Peyer's patch (tissue), 4 donors: Measurements from ENCODE around the gene PSMD9. TPM values are rescaled to one million over a fixed set of nuclear protein-coding genes. Genes with fewer than 3 reads are reported as not detected.

Experiments
- DNase-seq, 3 donors: peaks; one replicate each; pipeline ENCODE4 v3.0.0-alpha.2; 2017 to 2019
- H3K27ac ChIP-seq, 4 donors: fragments of 200-600 bp; sonication (generic); one replicate each; pipeline ENCODE4 v1.5.1; 2016 to 2019
- H3K27me3 ChIP-seq, 2 donors: fragments of 200-600 bp; sonication (generic); one replicate each; pipeline ENCODE4 v1.5.1; 2019
- H3K36me3 ChIP-seq, 3 donors: fragments of 200-600 bp; sonication (generic); one replicate each; pipeline ENCODE4 v1.5.1; 2016 to 2019
- H3K4me1 ChIP-seq, 4 donors: fragments of 200-600 bp; sonication (generic); one replicate each; pipeline ENCODE4 v1.5.1; 2016 to 2019
- H3K4me3 ChIP-seq, 4 donors: fragments of 200-600 bp; sonication (generic); 1 replicate in 3 of 4; 2 replicates in 1 of 4; pipeline ENCODE4 v1.5.1; 2016 to 2019; ENCODE audit warnings: mild to moderate bottlenecking in 1 of 4
- H3K9me3 ChIP-seq, 4 donors: fragments of 200-600 bp; sonication (generic); one replicate each; pipeline ENCODE4 v1.5.1; 2016 to 2019; ENCODE audit warnings: mild to moderate bottlenecking in 1 of 4
- POLR2A ChIP-seq, 2 donors: fragments of 450-650 bp; IDR thresholded peaks; one replicate each; pipeline ENCODE4 v1.5.1; 2017; ENCODE audit warnings: antibody characterized with exemption in 2 of 2, mild to moderate bottlenecking in 2 of 2, moderate library complexity in 2 of 2
- total RNA-seq, 4 donors: library from RNA; depleted of rRNA; stranded (reverse); fragments of >200 nt; gene quantifications; one replicate each; pipeline ENCODE4 v1.1.0, GENCODE V29; 2016
- TF ChIP-seq, protein P1 (sequence below), 6 experiments: fragments of 450-650 bp in 4 of 6; fragments of 200-600 bp in 2 of 6; sonication (generic) in 1 of 6; IDR thresholded peaks; one replicate each; pipeline ENCODE4 v1.5.1; 2017 to 2019; ENCODE audit warnings: antibody characterized with exemption in 6 of 6, mild to moderate bottlenecking in 3 of 6, moderate library complexity in 1 of 6

PSMD9 gene
- total RNA-seq, 4 donors from 2014 or later: 33.1 to 47.7 (median 37.8) TPM

DNA sequence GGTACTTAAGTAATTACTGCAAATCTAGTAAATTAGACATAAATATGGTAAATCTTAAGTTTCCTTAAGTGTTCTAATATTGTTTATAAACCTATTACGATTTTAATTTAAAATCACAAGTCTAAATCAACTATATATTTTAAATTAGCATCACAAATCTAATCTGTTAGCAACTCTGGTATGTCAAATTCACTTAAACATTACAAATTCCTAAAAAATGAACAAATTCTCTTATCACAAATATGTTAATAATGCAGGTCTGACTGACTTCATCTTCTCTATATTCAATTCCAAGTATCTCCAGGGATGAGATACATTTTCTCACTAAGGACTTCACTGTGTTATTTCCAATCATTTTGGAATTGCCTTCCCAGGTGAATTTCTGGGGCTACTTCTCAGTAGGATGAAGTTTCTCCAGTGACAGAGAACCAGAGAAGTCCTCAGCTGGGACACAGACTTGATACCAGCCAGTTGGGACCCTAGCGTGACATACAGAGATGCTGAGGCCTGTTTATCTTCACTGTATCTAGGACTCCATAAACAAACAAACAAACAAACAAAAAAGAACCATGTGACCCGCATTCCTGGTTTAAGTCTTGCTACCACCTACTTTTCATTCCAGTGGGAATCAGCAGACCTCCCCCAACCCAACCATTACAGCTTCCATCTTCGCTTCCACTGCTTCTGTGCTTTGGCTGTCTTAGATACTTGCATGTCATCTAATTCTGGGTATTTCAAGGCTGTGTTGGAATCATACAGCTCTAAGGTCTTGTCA, 51.6 kb downstream of the PSMD9 start:
- Histone ChIP-seq H3K27ac (no peak overlapping the region), H3K9me3 (no peaks in the 10 kb centered on the region), H3K27me3 (no peaks in the 10 kb centered on the region), H3K4me1 (no peaks in the 10 kb centered on the region), H3K4me3 (no peak overlapping the region), H3K36me3 (no peaks in the 10 kb centered on the region)
- no peak for DNase-seq
- TF ChIP-seq, protein P1, sequence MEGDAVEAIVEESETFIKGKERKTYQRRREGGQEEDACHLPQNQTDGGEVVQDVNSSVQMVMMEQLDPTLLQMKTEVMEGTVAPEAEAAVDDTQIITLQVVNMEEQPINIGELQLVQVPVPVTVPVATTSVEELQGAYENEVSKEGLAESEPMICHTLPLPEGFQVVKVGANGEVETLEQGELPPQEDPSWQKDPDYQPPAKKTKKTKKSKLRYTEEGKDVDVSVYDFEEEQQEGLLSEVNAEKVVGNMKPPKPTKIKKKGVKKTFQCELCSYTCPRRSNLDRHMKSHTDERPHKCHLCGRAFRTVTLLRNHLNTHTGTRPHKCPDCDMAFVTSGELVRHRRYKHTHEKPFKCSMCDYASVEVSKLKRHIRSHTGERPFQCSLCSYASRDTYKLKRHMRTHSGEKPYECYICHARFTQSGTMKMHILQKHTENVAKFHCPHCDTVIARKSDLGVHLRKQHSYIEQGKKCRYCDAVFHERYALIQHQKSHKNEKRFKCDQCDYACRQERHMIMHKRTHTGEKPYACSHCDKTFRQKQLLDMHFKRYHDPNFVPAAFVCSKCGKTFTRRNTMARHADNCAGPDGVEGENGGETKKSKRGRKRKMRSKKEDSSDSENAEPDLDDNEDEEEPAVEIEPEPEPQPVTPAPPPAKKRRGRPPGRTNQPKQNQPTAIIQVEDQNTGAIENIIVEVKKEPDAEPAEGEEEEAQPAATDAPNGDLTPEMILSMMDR (IDR thresholded peaks at IDR 0.05): no peak
- no peak for TF ChIP-seq POLR2A (IDR thresholded peaks at IDR 0.05)

DNA sequence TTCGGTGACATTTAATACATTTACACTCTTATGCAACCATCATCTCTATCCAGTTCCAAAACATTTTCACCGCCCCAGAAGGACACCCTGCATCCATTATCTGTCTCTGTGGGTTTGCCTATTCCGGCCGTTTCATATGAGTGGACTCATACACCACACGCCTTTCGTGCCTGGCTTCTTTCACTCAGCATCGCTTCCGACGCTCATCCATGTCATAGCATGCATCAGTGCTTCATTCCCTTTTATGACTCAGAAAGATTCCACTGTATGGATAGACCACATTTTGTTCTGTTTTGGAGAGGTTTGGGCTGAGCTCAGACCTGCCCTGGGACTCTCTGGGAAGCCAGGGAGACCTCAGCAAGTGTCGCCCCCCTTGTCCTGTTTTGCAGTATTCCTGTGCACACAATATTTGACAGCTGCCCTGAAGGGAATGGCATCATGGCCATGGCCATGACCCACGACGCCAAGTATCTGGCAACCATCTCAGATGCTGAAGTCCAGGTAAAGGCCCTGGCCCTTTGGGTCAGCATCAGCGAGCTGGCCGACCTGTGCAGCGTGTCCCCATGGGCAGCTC, 53.6 kb downstream of the PSMD9 start:
- no peak for TF ChIP-seq POLR2A (IDR thresholded peaks at IDR 0.05)
- TF ChIP-seq, protein P1 (IDR thresholded peaks at IDR 0.05): no peak
- Histone ChIP-seq H3K4me3 (no peak overlapping the region), H3K27ac (no peak overlapping the region), H3K27me3 (no peaks in the 10 kb centered on the region), H3K9me3 (no peaks in the 10 kb centered on the region), H3K36me3 (no peaks in the 10 kb centered on the region), H3K4me1 (no peaks in the 10 kb centered on the region)
- DNase-seq: no peak

DNA sequence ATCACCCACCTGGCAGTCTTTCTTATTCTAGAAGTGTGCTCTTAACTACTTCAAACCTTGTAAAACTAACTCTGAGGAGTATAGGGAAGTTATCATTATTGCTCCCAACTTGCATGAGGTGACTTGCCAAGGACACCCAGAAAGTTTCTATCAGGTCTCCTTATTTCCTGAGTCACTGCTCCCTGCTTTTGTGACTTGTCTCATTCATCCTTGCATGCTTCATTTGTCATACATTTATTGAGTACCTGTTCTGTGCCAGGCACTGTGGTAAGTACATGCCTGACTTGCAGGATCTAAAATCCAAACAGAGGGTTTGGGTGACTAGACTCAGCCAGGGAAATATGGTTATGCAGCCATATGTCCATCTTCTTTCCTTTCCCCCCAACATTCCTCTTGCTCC, 55.3 kb downstream of the PSMD9 start:
- no peaks in the 10 kb centered on the region for H3K27me3 ChIP-seq
- DNase-seq: no peak
- no peaks in the 10 kb centered on the region for H3K36me3 ChIP-seq
- H3K4me3 ChIP-seq: no peak overlapping the region
- no peaks in the 10 kb centered on the region for H3K9me3 ChIP-seq
- no peak for TF ChIP-seq POLR2A (IDR thresholded peaks at IDR 0.05)
- TF ChIP-seq, protein P1 (IDR thresholded peaks at IDR 0.05): no peak
- H3K27ac ChIP-seq: no peak overlapping the region
- H3K4me1 ChIP-seq: no peaks in the 10 kb centered on the region

DNA sequence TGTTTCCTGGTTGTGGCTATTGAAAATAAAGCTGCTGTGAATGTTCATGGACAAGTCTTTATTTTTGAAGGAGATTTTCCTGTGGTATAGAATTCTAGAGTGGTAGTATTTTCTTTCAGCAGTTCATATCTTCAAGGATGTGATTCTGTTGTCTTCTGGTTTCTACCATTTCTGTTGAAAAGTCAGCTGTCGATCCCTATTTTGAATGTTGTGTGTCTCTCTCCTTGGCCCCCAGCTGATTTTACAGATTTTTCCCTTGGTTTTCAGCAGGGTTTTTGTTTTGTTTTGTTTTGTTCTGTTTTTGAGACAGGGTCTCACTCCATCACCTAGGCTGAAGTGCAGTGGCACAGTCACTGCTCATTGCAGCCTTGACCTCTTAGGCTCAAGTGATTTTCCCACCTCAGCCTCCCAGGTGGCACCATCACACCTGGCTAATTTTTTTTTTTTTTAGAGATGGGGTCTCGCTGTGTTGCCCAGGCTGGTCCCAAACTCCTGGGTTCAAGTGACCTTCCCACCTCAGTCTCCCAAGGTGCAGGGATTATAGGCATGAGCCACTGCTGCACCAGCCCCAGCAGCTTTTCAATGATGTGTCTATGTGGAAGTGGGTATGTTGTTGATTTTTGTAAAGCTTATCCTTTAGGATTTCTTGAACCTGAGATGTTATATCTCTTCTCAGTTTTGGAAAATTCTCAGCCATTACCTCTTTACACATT, 57.9 kb downstream of the PSMD9 start:
- no peak for DNase-seq
- Histone ChIP-seq H3K4me3 (no peak overlapping the region), H3K27me3 (no peaks in the 10 kb centered on the region), H3K9me3 (no peaks in the 10 kb centered on the region), H3K27ac (no peak overlapping the region), H3K36me3 (no peaks in the 10 kb centered on the region), H3K4me1 (no peaks in the 10 kb centered on the region)
- TF ChIP-seq, protein P1 (IDR thresholded peaks at IDR 0.05): no peak
- TF ChIP-seq POLR2A (IDR thresholded peaks at IDR 0.05): no peak

DNA sequence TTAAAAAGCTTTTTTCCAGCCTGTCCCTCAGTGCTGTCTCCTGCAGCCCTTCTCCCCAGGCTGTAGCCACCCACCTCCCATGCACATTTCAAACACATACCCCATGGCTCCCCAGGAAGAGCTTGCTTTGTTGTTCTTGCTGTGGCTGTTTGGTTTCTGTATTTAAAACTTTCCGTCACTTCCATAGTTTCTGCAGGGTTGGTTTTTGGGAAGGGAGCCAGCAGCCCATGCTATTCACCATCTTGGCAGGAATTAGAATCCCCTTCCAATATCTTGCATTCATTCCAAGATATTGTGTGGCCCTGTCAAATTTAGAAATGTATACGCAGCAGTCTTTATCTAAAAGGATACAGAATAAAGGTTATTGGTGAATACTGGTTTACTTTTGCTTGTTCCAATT, 59.4 kb downstream of the PSMD9 start:
- H3K27ac ChIP-seq: no peak overlapping the region
- TF ChIP-seq POLR2A (IDR thresholded peaks at IDR 0.05): no peak
- TF ChIP-seq, protein P1 (IDR thresholded peaks at IDR 0.05): no peak
- H3K36me3 ChIP-seq: no peaks in the 10 kb centered on the region
- no peak overlapping the region for H3K4me3 ChIP-seq
- H3K27me3 ChIP-seq: no peaks in the 10 kb centered on the region
- H3K4me1 ChIP-seq: no peaks in the 10 kb centered on the region
- no peak for DNase-seq
- no peaks in the 10 kb centered on the region for H3K9me3 ChIP-seq
